CD4-positive, alpha-beta T cell treated with Interferon alpha-2 for 1 hour (primary cell): Measurements from ENCODE around the gene NLRP14.

Experiments
- DNase-seq, 2 donors: peaks; one replicate each; pipeline ENCODE4 v3.0.0-alpha.2; 2020 to 2022

NLRP14 gene, protein sequence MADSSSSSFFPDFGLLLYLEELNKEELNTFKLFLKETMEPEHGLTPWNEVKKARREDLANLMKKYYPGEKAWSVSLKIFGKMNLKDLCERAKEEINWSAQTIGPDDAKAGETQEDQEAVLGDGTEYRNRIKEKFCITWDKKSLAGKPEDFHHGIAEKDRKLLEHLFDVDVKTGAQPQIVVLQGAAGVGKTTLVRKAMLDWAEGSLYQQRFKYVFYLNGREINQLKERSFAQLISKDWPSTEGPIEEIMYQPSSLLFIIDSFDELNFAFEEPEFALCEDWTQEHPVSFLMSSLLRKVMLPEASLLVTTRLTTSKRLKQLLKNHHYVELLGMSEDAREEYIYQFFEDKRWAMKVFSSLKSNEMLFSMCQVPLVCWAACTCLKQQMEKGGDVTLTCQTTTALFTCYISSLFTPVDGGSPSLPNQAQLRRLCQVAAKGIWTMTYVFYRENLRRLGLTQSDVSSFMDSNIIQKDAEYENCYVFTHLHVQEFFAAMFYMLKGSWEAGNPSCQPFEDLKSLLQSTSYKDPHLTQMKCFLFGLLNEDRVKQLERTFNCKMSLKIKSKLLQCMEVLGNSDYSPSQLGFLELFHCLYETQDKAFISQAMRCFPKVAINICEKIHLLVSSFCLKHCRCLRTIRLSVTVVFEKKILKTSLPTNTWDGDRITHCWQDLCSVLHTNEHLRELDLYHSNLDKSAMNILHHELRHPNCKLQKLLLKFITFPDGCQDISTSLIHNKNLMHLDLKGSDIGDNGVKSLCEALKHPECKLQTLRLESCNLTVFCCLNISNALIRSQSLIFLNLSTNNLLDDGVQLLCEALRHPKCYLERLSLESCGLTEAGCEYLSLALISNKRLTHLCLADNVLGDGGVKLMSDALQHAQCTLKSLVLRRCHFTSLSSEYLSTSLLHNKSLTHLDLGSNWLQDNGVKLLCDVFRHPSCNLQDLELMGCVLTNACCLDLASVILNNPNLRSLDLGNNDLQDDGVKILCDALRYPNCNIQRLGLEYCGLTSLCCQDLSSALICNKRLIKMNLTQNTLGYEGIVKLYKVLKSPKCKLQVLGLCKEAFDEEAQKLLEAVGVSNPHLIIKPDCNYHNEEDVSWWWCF

GRCh38 chr11:7020183-7020917 is at the start of gene NLRP14, which contains the start of gene ZNF214:
Gene NLRP14 (plus strand): TSS chr11:7020479. CDS start chr11:7038587, 18,108 bp downstream.
Gene ZNF214 (minus strand): TSS chr11:7020346. CDS start chr11:7002835, 17,511 bp downstream.
- no peak for DNase-seq

GRCh38 chr11:6979365-6979764 is 40.9 kb upstream of the NLRP14 start:
- DNase-seq, result no peak

DNA sequence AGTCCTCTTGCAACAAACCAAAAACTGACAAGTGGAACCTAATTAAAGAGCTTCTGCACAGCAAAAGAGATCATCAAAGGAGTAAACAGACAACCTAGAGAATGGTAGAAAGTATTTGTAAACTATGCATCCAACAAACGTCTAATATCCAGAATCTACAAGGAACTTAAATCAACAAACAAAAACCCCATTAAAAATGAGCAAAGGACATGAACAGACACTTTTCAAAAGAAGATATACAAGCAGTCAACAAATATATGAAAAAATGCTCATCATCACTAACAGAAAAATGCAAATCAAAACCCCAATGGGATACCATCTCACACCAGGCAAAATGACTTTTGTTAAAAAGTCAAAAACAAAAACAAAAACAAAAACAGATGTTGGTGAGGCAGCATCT is 33.8 kb upstream of the NLRP14 start:
- DNase-seq, result no peak

DNA sequence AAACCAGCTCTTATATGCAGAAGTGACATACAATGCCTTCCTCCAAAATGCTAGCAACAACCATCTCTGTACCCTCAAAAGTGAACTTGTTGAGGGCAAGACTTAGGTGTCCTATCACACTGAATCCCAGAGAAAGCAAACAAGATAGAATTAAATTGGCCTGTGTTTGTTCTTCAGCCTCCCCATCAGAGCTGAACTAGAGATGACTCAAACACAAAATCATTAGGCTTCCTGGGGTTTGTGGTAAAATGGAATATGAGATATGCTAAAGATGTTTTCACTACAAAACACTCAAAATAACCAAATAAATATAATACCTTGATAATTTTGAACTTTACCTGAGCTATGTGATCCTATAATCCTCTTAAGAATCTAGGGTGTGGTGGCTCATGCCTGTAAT is 31.8 kb upstream of the NLRP14 start:
- no peak for DNase-seq

DNA sequence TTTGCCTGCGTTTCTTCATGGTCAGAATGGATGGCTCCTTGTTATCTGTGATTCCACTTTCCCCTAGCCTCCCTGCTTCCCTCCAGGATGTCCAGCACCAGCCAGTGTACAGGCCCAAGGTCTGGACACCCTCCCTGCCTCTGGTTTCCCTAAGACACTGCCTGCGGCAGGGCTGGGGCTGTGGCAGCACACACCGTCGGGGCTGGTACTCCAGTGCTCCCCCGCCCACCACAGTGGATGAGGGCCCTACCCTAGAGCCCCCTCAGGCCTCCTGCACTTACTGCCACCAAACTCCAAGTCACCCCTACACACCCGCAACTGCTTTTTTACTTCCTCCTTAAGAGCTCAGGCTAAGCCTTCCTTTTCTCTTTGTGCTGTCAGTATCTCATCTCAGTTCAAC is 29.1 kb upstream of the NLRP14 start:
- DNase-seq, result no peak

DNA sequence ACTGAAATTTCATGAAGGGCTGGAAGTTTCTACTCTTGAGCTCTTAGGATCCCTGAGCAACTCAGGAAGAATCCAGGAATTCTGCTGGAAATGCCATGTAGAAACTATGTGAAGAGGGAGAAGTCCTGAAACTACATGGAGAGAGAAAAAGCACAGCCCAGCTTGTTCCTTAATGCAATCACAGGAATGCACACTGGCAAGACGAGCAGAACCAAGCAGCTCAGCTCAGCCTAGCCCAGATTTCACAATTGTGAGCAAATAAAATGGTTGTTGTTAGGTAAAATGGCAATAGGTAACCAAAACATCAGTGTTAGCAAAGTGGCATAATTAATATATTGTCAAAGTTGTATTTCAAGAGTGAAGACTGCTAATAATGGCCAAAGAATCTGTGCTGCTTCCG is 28.3 kb upstream of the NLRP14 start:
- DNase-seq, result no peak

DNA sequence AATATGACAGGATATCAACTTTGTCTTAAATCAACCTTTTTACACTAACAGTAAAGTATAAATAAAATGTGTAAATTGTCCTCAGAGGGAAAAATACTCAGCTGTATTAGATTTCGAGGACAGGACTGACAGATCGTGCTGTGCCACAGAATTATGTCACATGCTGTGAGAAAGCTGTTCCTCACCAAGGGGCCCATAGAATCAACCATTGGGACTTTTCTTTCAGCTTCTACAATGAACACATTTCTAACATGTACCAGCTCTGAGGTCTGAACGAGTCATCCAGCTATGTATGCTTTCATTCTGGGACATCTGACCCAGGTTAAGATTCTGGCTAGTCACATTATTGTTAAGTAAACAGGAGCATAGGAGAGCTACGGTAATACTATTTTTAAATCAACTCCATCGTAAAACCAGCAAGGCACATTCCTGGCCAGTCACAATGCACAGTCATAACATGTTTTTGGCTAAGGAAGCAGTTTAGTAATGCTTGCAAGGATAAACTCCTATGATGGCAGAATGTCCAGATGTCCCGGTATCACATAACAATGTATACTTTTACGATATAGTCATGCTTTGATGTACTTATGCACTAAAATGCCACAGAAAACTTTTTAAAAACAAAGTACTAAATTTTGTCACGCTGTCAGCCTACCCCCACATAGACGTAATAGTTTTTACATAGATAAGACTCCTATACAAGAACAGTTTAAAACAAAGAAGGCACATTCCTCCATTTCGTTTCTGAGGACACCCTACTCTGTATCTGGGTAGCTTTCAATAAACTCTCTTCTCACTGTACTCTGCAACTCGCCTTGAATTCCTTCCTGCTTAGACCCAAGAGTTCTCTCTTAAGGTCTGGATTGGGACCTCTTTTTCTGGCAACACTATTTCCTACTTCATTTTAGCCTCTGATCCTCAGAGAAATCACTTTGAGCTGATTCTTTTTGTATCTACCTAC is 27.5 kb upstream of the NLRP14 start:
- DNase-seq, result no peak

DNA sequence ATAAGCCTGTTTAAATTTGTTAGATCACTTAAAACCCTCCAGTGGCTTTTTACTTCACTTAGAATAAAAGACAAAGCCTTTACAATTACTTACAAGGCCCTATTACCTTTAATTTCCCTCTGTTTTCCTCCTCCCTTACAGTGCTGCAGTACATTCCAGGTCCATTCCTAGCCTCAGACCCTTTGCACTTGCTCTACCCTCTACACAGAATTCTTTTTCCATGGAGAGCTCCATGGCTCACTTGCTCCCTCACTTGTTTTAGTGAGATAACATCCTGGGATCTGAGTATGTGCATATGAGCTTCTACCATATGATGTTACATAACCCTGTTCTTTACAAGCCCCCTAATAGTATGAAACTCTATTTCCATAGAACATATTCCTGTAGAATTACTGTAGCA is 24.6 kb upstream of the NLRP14 start:
- DNase-seq, result no peak

- DNase-seq, result no peak
Observed at GRCh38 chr11:7004482-7004881, 15.8 kb upstream of the NLRP14 start.

DNA sequence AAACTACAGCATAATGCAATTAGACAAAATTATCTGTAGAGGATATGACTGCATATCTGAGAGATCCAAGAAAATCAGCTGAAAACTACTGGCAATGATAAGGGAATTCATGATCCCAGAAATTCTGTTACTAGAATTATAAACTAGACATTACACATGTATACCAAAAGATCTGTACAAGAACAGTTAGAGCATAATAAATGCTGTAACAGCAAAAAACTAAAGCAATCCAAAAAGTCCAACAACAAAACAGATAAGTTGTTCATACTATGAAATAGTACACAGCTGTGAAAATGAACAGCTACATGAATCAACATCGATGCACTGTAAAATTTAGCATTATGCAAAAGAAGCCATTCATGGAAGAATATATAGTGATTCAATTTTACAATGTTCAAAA is 6.2 kb upstream of the NLRP14 start:
- DNase-seq, result no peak

- DNase-seq, result no peak
Observed at GRCh38 chr11:7016011-7016410, 4.3 kb upstream of the NLRP14 start.

GRCh38 chr11:7019500-7020182 is 638 bp upstream of the NLRP14 start:
- DNase-seq, result no peak

DNA sequence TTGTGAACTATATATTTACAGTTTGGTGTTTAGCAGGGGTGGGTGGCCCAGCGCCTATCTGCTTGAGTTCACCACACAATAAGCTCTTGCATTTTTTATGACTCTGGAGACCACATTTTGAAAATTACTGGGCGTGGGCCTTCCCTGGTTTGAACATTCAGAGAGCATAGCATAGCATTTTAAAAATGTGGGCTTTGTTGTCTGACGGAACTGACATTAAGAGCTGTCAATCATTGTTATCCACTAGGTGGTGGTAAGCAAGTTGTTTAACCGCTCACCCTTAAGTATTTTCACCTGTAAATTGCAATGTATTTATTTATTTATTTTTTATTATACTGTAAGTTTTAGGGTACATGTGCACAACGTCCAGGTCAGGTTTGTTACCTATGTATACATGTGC is 1.0 kb downstream of the NLRP14 start:
- no peak for DNase-seq

GRCh38 chr11:7028141-7028540 is 7.9 kb downstream of the NLRP14 start:
- DNase-seq, result no peak

DNA sequence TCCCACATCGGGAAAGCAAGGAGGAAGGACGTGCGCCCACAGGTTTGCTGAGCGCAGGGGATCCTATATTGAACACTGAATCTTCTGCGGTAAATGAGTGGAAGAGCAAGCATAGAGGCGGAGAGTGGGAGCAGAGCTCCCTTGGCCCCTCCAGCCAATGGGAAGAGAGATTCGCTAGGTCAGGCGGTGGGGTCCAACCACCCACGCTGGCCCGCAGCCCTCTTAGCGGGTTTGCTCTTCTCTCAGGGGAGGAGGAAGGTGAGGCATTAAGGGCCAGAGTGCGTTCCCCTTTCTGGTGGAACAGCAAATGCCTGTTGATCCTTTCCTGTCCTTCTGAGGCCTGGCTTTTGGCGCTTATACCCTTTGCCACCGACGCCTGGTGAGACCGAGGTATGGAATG is 10.6 kb downstream of the NLRP14 start:
- DNase-seq, result no peak

DNA sequence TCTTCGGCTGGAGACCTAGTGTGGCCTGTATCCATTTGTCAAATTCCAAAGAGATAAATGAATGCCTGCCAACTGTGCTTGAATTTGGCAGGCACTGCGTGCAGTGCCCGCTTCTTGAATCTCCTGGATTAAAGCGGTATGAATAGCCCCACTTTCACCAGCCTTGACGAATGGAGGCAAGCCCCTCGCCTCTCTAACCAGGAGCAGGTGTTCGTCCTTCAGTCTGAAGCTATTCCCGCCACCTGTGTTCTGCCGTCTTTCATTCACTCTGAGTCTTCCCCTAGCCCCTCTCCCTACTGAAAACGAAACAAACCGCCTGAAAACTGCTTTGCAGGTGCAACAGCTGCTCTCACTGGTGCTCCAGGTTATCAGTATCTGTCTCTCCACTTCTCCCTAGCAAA is 11.2 kb downstream of the NLRP14 start:
- DNase-seq, result no peak

DNA sequence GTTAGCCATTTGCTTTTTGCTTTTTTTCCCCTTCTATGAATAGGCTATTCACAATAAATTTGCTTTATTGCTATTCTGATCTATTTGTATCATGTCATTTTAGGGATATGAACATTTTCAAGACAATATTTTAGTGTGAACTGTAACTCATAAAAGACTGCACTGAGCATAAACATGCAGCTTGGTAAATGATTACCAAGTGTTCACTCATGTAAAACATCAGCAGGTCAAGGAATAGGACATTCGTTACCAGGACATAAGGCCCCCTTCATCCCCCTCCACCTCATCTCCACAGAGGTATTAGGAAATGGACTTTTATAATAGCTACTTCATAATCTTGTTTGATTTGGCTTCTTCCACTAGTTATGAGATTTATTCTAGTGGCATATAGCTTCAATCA is 12.4 kb downstream of the NLRP14 start:
- no peak for DNase-seq

GRCh38 chr11:7034019-7034418 is 13.7 kb downstream of the NLRP14 start:
- DNase-seq, result no peak

- DNase-seq, result no peak
Observed at GRCh38 chr11:7046474-7047175, 26.3 kb downstream of the NLRP14 start.

- no peak for DNase-seq
Observed at GRCh38 chr11:7050191-7050590, 29.9 kb downstream of the NLRP14 start.
